GM21423 (cell line): ENCODE measurements around the gene WWC2.

ENCODE experiments used
- ATAC-seq: cut with Tn5 transposase; IDR thresholded peaks from one replicate; pipeline ENCODE4 v1.9.1; 2021; ENCODE audit warnings: mild to moderate bottlenecking, moderate library complexity; ENCODE audit not compliant: unreplicated experiment

Gene WWC2

DNA sequence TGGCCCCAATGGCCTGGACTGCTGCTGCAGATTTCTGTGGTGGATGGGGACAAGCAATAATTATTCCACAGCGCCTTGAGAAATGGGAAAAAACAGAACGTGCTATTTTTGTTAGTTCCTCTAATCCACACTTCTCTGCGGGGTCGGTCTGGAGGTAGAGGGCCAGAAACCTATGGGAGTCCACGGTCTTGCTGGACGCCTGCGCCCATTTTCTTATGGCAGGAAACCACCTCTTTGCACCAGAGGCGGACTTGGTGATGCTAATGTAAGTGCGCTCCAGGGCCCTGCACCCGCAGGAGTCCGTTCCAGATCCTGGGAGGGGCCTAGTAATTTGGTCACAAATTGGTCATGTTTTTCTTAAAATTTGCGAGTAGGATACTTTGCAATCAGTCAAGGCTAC is 249.1 kb downstream of the WWC2 start:
- no peak for ATAC-seq

DNA sequence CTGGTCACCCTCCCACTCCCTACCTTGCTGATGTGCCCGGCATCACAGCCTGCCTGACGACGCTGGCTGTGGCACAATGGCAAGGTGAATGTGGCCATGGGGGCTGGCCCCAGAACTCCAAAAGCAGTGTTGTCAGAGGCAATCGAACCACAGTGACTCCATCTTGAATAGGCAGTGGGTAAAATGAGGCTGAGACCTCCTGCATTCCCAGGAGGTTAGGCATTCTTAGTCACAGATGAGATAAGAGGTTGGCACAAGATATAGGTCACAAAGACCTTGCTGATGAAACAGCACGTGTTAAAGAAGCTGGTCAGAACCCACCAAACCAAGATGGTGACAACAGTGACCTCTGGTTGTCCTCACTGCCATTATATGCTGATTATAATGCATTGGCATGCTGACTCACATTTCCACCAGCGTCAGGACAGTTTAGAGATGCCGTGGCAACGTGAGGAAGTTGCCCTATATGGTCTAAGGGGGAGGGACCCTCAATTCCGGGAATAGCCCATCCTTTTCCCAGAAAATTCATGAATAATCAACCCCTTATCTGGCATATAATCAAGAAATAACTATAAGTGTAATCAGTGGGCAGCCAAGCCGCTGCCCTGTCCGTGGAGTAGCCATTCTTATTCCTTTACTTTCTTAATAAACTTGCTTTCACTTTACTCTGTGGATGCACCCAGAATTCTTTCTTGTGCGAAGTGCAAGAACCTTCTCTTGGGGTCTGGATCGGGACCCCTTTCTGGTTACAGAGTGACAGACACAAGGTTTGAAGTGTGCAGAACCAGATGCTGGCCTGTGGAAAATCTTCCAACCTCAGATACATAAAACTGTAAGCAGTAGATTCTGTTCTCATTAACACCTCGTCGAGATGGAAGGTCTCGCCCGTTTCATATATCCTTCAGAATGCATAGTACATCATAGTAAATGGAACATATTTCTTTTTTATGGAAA is 249.9 kb downstream of the WWC2 start:
- no peak for ATAC-seq

DNA sequence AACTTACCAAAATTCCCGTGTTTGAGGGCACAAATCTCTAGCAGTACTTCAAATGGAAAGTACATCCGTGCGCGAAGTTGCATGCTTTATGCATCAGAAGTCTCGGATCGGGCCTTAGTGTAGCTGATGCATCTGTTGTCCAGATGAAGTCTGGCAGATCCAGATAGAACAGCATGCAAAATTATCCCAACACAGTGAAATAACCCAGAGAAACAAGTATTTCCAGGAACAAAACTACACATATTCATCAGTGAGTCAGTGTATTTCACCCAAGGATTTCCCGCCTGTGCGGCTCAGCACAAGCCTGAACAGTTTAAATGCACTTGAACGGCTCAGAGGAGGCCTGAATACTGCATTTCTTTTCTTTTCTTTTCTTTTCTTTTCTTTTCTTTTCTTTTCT is 250.6 kb downstream of the WWC2 start:
- ATAC-seq = no peak

DNA sequence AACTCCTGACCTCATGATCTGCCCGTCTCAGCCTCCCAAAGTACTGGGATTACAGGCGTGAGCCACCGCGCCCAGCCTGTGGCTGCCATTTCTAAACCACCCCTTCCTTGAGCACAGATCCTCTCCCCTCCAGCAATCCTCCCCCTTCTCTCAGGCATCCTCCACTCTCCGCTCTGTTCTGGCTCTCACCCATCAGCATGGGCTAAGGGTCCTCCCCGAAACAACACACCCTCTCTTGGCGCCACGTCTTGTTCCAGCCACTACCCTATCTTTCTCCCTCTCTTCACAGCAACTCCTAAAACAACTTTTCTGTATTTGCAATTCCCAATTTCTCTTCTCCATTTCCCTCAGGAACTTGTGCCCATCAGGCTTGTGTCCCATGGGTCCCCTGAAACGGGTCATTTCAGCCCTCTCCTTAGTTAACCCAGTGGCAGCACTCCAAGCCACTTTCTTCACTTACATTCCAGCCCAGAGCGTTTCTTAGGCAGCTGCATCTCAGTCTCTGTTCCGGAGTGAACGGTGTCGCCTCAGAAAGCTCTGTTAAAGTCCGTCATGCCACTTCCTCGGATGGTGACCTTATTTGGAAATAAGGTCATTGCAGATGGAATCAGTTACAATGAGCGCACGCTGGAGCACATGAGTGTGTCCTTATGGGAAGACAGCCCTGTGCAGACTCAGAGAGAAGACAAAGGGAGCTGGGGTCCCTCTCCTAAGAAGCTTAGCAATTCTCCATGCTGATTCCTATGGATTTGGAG is 251.4 kb downstream of the WWC2 start:
- no peak for ATAC-seq

DNA sequence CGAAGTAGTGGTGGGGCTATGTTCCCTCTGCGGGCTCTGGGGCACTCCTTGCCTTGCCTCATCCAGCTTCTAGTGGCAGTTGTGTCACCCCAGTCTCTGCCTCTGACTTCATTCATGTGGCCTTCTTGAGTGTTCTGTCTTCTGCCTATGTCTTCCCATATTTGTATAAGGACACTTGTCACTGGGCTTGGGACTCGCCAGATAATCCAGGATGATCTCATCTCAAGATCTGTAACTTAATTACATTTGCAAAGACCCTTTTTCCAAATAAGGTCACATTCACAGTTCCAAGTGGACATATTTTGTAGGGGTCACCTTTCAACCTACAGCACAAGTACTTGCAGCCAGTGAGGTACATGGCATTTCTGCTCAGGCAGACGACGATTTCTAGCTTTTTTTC is 253.5 kb downstream of the WWC2 start:
- no peak for ATAC-seq

DNA sequence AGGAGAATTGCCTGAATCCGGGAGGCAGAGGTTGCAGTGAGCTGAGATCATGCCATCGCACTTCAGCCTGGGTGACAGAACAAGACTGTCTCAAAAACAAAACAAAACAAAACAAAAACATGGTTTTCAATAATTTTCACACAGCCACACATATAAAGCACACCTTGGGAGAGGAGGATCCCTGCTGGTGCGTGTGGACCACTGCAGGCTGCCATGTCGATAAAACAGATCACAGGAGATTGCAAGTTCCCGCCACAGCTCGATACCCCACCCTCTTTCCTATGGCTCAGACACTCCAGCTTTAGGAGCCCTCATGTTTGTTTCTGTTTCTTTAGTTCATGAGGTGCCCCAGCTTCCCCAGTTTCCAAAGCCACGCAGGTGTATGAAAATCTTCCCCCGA is 254.5 kb downstream of the WWC2 start:
- ATAC-seq = no peak

DNA sequence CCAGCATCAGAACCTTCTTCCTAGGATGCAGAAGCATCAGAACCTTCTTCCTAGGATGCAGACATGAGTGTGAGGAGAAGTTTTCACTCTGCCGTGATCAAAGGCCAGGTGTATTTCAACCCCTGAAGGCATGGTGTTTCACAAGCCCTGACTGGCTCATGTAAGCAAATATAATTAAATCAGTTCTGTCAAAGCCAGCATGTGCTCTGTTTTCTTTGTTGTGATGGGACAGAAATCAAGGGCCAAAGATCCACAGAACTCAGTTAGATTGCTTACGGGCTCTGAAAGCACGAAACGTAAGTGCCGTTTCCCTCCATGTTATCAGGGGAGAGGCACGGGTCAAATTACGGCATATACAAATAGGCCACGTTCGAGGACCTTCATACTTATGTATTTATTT is 255.2 kb downstream of the WWC2 start:
- no peak for ATAC-seq

DNA sequence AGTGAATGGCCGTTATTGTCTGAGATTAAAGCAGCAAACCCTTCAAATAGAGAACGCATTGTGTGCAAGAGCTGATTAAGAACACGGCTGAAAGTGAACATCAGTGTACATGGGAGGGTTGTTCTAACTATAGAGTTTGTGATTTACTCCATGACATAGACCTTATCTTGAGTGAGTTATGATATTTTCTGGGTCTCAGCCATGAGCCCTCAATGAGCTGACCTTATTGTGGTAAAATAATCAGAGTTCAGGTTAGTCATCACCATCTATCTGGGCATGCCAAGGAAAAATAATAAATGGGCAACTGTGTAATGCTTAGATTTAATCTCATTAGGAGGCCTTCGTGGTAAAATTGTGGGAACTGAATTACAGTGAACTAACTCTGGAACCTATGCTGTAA is 256.3 kb downstream of the WWC2 start:
- ATAC-seq = no peak

DNA sequence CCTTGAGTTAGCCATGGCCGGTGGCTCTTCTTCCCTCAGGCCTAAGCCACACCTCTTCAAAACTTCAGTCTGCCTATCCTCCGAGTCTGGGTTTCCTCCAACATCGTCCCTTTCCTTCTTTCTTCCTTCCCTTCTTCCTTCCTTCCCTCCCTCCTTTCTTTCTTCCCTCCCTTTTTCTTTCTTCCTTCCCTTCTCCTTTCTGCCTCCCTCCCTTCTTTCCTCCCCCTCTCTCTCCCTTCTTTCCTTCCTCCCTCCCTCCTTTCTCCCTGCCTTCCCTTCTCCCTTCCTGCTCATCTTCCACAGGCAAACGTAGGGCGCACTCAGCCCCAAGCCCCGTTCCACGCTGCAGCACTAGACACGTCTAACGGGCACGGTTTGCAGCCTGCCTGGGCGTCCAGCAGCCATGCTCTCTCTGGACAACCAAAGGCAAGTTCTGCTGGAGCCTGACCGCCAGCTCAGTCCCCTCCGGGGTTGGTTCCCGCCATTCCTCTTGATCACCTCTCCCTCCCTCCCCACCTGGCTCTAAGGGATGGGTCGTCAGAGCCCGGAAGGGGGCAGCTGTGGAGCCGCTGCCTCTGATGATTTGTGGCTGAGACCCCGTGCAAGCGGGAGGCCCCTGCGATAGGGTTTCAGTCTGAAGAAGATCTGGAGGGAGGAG is 257.2 kb downstream of the WWC2 start:
- ATAC-seq = no peak

DNA sequence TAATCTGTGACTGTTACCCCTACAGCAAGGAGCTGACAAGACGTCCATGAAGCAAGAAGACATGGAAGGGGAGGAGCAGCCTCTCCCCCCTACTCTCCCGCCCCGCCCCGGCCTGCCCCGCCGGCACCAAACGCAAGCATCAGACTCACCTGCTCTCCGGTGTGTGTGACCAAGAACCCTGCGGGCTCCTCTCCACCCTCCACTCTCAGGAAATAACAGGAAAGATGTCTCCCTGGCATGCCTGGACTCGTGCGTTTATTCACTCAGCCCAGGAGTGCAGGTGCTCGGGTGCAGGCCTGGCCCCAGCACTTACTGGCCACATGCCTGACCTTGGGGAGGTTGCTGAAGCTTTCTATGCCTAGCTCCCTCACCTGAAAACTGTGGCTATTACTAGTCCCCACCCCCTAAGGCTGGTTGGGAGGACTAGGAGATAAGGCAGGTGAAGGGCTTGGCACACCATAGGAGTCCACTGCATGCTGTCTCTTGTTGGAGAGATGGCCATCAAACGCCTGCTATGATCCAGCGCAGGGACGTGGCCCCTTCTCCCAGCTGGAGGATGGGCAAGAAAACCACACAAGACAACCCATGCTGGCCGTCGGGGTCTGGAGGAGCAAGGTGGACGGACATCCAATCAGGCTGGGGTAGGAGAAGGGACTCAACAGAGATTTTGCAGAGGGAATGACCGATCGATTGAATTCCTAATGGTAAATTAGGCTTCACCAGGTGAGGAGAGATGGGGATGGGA is 258.0 kb downstream of the WWC2 start:
- no peak for ATAC-seq

DNA sequence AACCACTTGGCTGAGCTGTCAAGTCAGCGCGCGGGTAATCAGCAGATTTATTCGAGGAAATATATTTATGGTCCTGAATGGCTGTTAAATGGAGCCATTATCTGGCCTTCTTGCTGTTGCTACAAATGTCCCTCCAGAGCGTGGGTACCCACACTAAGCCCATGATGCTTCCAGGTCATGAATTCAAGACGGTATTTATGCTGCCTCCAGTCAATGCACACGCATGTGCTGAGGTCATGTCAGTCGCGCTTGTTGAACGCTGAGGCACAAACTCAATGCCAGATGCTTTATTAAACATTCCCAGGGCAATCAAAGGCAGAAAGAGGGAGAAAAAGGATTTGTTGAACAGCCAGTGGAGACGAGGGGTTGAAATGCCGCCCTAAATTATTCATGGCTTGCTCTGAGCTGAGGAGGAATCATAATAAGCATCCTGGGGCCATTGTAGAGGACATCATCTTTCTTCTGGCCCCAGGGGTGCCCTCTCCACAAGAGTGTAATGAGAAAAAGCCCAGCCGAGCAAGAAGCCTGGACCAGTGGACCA is 259.2 kb downstream of the WWC2 start:
- no peak for ATAC-seq

DNA sequence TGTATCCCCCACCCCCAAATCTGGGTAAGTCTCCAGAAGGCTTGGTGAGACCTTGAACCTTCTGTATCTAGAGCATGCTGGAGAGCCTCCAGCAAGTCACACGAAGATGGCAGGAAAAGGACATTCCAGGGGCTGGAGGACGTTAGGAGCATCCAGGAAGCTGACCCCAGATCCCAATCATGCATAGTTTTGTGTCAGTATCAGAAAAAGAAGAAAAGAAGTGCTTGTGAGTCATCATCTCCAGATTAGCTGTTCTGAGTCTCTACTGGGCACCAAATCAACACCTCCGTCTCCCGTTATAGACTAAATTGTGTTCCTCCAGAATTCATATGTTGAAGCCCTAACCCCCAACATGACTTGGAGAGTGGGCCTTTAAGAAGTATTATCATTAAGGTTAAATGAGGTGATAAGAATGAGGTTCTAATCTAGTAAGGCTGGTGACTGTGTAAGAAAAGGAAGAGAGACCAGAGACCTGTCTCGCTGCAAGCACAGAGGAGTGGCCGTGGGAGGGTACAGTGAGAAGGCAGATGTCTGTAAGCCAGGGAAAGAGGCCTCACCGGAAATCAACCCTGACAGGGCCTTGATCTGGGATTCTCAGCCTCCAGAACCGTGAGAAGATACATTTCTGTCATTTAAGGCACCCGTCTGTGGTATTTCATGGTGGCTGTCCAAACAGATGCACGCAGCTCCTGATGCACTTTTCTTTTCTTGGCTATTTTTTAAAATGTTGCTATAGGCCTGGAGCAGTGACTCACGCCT is 261.3 kb downstream of the WWC2 start:
- ATAC-seq = no peak

DNA sequence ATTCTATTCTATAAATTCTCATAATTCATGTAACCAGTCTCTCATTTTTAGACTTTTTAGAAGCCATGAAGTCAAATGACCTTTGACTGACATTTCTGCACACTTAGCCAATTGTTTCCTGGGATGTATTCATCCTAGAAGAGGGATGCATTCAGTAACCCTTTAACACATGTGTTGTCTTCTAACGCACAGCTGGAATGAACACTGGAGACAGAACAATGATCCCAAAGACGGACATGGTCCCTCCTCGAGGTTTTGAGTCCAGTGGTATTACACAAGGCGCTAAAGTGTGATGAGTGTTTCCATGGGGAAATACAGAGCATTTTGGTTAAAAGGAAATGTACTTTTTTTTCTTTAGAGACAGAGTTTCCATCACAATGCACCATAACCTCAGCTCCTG is 263.0 kb downstream of the WWC2 start:
- no peak for ATAC-seq

DNA sequence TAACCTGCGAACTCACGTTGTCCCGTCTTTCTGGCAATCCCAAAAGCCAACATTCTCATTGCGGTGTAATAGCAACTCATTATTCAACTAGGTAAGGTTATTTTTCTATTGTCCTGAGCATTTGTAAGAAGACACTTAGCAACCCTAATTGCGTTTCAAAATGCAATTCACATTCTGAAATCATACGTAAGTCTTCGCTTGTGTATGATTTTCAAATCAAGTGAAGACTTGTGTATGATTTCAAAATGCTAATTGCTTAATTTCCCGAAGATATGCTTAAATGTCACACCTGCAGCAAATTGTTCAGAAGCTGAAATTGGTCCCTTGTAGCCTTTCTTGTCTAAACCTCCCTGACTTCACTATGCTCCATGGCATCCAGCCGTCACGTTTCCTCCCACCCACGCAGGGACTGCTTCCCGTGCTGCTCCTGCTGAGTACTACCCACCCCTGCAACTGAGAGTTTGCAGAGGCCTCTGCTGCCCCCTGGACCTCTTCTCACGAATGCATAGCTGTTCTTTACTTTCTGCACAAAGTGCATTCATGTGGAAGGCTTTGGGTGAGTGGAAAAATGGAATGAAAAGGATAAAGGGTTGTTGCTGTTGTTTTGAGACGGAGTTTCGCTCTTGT is 264.0 kb downstream of the WWC2 start:
- ATAC-seq = no peak

DNA sequence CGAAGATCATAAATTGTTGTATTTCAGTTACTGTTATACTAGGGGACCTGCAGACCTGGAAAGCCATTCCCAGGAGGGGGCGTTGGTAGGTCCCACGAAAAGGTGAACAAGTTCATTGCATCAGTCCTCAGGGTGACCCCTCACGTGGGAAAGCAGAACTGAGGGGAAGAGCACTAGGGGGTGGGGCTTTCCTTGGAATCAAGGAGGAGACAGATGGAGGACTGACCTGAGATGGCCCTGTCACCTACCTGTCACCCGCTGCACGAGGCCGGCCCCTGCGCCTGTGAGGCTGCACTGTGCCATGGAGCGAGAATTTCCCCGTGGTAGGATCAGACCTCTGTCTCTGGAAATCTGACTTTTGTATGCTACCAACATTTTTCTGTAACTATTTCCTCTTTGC is 265.0 kb downstream of the WWC2 start:
- ATAC-seq = no peak

DNA sequence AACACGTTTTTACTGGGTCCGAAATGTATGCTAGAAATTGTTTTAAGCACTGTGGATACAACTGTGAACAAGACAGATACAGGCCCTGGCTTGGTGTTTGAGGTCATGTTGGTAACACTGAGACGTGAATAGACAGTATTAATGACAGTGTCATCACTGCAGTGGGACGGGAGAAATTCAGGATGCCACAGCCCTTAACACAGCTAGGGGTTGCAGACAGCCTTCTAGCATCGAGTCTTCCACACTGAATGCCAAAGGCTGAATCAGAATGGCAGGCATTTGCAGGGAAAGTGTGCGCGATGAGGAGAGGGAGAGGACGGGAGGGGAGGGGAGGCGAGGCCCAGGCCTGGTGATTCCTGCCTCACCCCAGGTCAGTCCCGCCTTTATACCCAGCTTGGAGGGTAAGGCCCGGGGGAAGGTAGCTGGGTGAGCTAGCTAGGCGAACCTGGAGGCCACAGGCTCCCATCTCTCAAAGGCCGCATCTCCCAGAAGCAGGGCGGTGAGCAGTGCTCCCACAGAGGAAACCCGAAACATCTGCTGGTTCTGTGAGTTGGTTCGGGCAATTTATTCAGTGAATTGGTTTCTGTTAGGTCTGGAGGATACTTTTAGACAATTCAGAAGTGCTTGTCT is 267.3 kb downstream of the WWC2 start:
- ATAC-seq = no peak

DNA sequence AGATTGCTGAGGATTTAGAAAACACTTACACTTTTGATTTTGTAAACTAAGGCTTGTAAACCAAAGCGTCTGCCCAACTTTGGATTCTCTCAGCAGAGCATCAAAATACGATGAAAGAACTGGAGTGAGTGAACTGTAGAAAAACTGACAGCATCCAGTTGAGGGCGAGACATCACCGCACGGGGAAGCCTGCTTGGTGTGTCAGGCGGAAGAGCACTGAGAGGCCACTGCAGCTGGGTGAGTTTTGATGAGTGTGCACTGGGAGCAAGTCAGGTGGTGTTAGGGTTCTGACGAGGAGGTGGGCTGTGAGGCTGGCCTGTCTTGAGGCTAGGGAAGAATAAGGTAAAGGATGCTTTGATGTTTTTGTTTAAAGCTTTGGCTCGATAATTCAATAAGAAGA is 270.0 kb downstream of the WWC2 start:
- no peak for ATAC-seq
